Fibroblast of lung (primary cell): ENCODE data around the gene TGFBR3. TPM values are rescaled to one million over a fixed set of nuclear protein-coding genes. Genes with fewer than 3 reads are reported as not detected.
A peak's percentile ranks its signal among the peaks of the same experiment; 100 is the strongest.

ENCODE experiments used
- DNase-seq, 2 donors: peaks; one replicate each; pipeline versions ENCODE4 v3.0.0 to v3.0.0-alpha.2; 2010; ENCODE audit warnings: low read depth in 2 of 2
- H2AFZ ChIP-seq: 2 replicates; pipeline ENCODE4 v1.5.1; 2012; ENCODE audit warnings: low read length, control low read depth, inconsistent platforms
- H3K27ac ChIP-seq: 2 replicates; pipeline ENCODE4 v1.5.1; 2011; ENCODE audit warnings: low read length, control low read depth; ENCODE audit not compliant: insufficient read depth
- H3K27me3 ChIP-seq: 2 replicates; pipeline ENCODE4 v1.5.1; 2011; ENCODE audit warnings: mild to moderate bottlenecking, low read length; ENCODE audit not compliant: control insufficient read depth, insufficient read depth
- H3K36me3 ChIP-seq: 2 replicates; pipeline ENCODE4 v1.5.1; 2011; ENCODE audit warnings: low read length; ENCODE audit not compliant: control insufficient read depth, insufficient read depth
- H3K4me1 ChIP-seq: 2 replicates; pipeline ENCODE4 v1.5.1; 2011; ENCODE audit warnings: low read length; ENCODE audit not compliant: control insufficient read depth, insufficient read depth; ENCODE audit errors: extremely low read depth
- H3K4me2 ChIP-seq: 2 replicates; pipeline ENCODE4 v1.5.1; 2011; ENCODE audit warnings: low read length, control low read depth; ENCODE audit not compliant: insufficient read depth; ENCODE audit errors: extremely low read depth
- H3K4me3 ChIP-seq, 4 experiments: fragments of 200-600 bp in 1 of 4; sonication (generic) in 1 of 4; replicated peaks in 1 of 4; 2 replicates each; pipeline ENCODE4 v1.5.1; 2011 to 2016; ENCODE audit warnings: low read length in 4 of 4, low read depth in 3 of 4, mild to moderate bottlenecking in 3 of 4, control low read depth in 2 of 4, inconsistent platforms in 1 of 4, mixed read lengths in 1 of 4; ENCODE audit not compliant: insufficient read depth in 1 of 4; ENCODE audit errors: control extremely low read depth in 1 of 4
- H3K79me2 ChIP-seq: 2 replicates; pipeline ENCODE4 v1.5.1; 2012; ENCODE audit warnings: mild to moderate bottlenecking, low read length, inconsistent platforms; ENCODE audit not compliant: control insufficient read depth, insufficient read depth
- H3K9ac ChIP-seq: 2 replicates; pipeline ENCODE4 v1.5.1; 2011; ENCODE audit warnings: mild to moderate bottlenecking, low read length, control low read depth; ENCODE audit not compliant: insufficient read depth
- H3K9me3 ChIP-seq: 2 replicates; pipeline ENCODE4 v1.5.1; 2012; ENCODE audit warnings: low read depth, low read length; ENCODE audit not compliant: control insufficient read depth, insufficient read depth
- H4K20me1 ChIP-seq: 2 replicates; pipeline ENCODE4 v1.5.1; 2011; ENCODE audit warnings: low read length; ENCODE audit not compliant: control insufficient read depth, insufficient read depth; ENCODE audit errors: extremely low read depth
- CTCF ChIP-seq, 2 donors: IDR thresholded peaks in 1 of 2; conservative IDR thresholded peaks in 1 of 2; 1 replicate in 1 of 2; 2 replicates in 1 of 2; pipeline ENCODE4 v1.5.1; 2011 to 2012; ENCODE audit warnings: low read length in 2 of 2, control low read depth in 1 of 2, inconsistent platforms in 1 of 2, low read depth in 1 of 2, mild to moderate bottlenecking in 1 of 2
- EZH2 ChIP-seq: IDR thresholded peaks from 2 replicates; pipeline ENCODE4 v1.5.1; 2012; ENCODE audit warnings: low read length, control low read depth, mild to moderate bottlenecking; ENCODE audit errors: missing control alignments
- polyA plus RNA-seq, 2 donors: library from polyadenylated mRNA; depleted of rRNA in 1 of 2; stranded (reverse) in 1 of 2; unstranded in 1 of 2; fragments of >200 nt; gene quantifications; 2 replicates each; pipeline ENCODE4 v1.2.1, GENCODE V29; 2011 to 2012; ENCODE audit warnings: missing spikeins in 1 of 2
- total RNA-seq: library from RNA; depleted of rRNA; stranded (reverse); fragments of >200 nt; gene quantifications from 2 replicates; pipeline ENCODE4 v1.2.1, GENCODE V29; 2014

The TGFBR3 gene
- total and polyA plus RNA-seq, 2 donors (not counting 1 experiment from before 2014, with no cell fraction given), result 68.3 to 98.1 TPM

GRCh38 chr1:91897016-91897415 lies 11.1 kb upstream of the TGFBR3 start:
- no peaks in the 10 kb centered on the region for H4K20me1 ChIP-seq
- peaks cover 3% of the 10 kb centered on the region for H3K4me1 ChIP-seq
- H3K9me3 ChIP-seq, result no peaks in the 10 kb centered on the region
- H2AFZ ChIP-seq, result no peak overlapping the region
- no peak overlapping the region for H3K9ac ChIP-seq
- H3K27ac ChIP-seq, result no peak overlapping the region
- no peaks in the 10 kb centered on the region for H3K27me3 ChIP-seq
- H3K4me3 ChIP-seq, result no peak overlapping the region
- no peaks in the 10 kb centered on the region for H3K79me2 ChIP-seq
- TF ChIP-seq CTCF (conservative IDR thresholded peaks at IDR 0.05 in 1 of 2, IDR thresholded peaks at IDR 0.05 in 1 of 2; ENCODE audit: low read depth in 1 of 2, low read length in 2 of 2), result no peak
- no peak for TF ChIP-seq EZH2
- H3K36me3 ChIP-seq, result no peaks in the 10 kb centered on the region
- no peak overlapping the region for H3K4me2 ChIP-seq
- no peak for DNase-seq

GRCh38 chr1:91895832-91896556 lies 10.0 kb upstream of the TGFBR3 start:
- H4K20me1 ChIP-seq, result no peaks in the 10 kb centered on the region
- H3K4me1 ChIP-seq, result peaks cover 7% of the 10 kb centered on the region
- no peak for DNase-seq
- no peak for TF ChIP-seq EZH2
- TF ChIP-seq CTCF (conservative IDR thresholded peaks at IDR 0.05 in 1 of 2, IDR thresholded peaks at IDR 0.05 in 1 of 2; ENCODE audit: low read depth in 1 of 2, low read length in 2 of 2), result no peak
- H2AFZ ChIP-seq, result no peak overlapping the region
- no peaks in the 10 kb centered on the region for H3K9me3 ChIP-seq
- no peaks in the 10 kb centered on the region for H3K79me2 ChIP-seq
- H3K36me3 ChIP-seq, result no peaks in the 10 kb centered on the region
- H3K4me2 ChIP-seq, result no peak overlapping the region
- H3K27ac ChIP-seq, result no peak overlapping the region
- no peak overlapping the region for H3K4me3 ChIP-seq
- no peak overlapping the region for H3K9ac ChIP-seq
- H3K27me3 ChIP-seq, result no peaks in the 10 kb centered on the region

- Histone ChIP-seq H3K9me3 (no peaks in the 10 kb centered on the region), H3K36me3 (no peaks in the 10 kb centered on the region), H2AFZ (no peak overlapping the region), H3K27me3 (no peaks in the 10 kb centered on the region), H3K79me2 (no peaks in the 10 kb centered on the region), H3K9ac (no peak overlapping the region), H3K4me1 (peaks cover 13% of the 10 kb centered on the region), H3K4me2 (no peak overlapping the region), H3K27ac (no peak overlapping the region), H4K20me1 (no peaks in the 10 kb centered on the region), H3K4me3 (no peak overlapping the region)
- peak in 1 of 2 donors; percentile 37 for DNase-seq
- TF ChIP-seq CTCF (conservative IDR thresholded peaks at IDR 0.05 in 1 of 2, IDR thresholded peaks at IDR 0.05 in 1 of 2; ENCODE audit: low read depth in 1 of 2, low read length in 2 of 2) (no peak), EZH2 (no peak)
These were observed 8.2 kb upstream of the TGFBR3 start for GRCh38 chr1:91894036-91894761.
